Neural progenitor cell (in vitro differentiated cells): ENCODE results near the gene ITSN1.

ENCODE experiments used
- EZH2 ChIP-seq: fragments of 200-600 bp; sonication (generic); IDR thresholded peaks from 2 replicates; pipeline ENCODE4 v1.6.1; 2017; ENCODE audit warnings: antibody characterized with exemption, mild to moderate bottlenecking, moderate library complexity
- EZH2phosphoT487 ChIP-seq: fragments of 200-600 bp; sonication (generic); IDR thresholded peaks from 2 replicates; pipeline ENCODE4 v1.6.1; 2017; ENCODE audit warnings: antibody characterized with exemption
- TF ChIP-seq, protein P1 (sequence below): fragments of 200-600 bp; sonication (generic); IDR thresholded peaks from 2 replicates; pipeline ENCODE4 v1.5.1; 2017; ENCODE audit warnings: antibody characterized with exemption, mild to moderate bottlenecking

- TF ChIP-seq EZH2phosphoT487, result no peak
- TF ChIP-seq, protein P1, sequence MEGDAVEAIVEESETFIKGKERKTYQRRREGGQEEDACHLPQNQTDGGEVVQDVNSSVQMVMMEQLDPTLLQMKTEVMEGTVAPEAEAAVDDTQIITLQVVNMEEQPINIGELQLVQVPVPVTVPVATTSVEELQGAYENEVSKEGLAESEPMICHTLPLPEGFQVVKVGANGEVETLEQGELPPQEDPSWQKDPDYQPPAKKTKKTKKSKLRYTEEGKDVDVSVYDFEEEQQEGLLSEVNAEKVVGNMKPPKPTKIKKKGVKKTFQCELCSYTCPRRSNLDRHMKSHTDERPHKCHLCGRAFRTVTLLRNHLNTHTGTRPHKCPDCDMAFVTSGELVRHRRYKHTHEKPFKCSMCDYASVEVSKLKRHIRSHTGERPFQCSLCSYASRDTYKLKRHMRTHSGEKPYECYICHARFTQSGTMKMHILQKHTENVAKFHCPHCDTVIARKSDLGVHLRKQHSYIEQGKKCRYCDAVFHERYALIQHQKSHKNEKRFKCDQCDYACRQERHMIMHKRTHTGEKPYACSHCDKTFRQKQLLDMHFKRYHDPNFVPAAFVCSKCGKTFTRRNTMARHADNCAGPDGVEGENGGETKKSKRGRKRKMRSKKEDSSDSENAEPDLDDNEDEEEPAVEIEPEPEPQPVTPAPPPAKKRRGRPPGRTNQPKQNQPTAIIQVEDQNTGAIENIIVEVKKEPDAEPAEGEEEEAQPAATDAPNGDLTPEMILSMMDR, result no peak
- no peak for TF ChIP-seq EZH2
Observed at GRCh38 chr21:33797565-33797964, 155.3 kb downstream of the ITSN1 start.
